Measurements from ENCODE around the gene ELF1. TPM values are rescaled to one million over a fixed set of nuclear protein-coding genes. Genes with fewer than 3 reads are reported as not detected.
A peak's percentile ranks its signal among the peaks of the same experiment; 100 is the strongest.
"Not testable (repeated sequence)": the region's sequence is repeated elsewhere in the genome, so short reads cannot be mapped to it uniquely, and the experiment has no call there.

ELF1 gene
- total RNA-seq, 1 donor from 2014 or later: 36.7 TPM

GRCh38 chr13:40971321-40971720 lies 47.8 kb downstream of the ELF1 start:
- intact Hi-C loops (cut with DNase I): no loop called here
- ATAC-seq: no peak
- DNase-seq (ENCODE audit: missing footprints): no peak

GRCh38 chr13:40970803-40971202 lies 48.3 kb downstream of the ELF1 start:
- ATAC-seq (no peak), DNase-seq (ENCODE audit: missing footprints) (no peak)
- intact Hi-C loops (cut with DNase I): no loop called here

GRCh38 chr13:40969169-40969901 lies 49.8 kb downstream of the ELF1 start:
- intact Hi-C loops (cut with DNase I): no loop called here
- no peak for ATAC-seq
- no peak for DNase-seq (ENCODE audit: missing footprints)

- DNase-seq (ENCODE audit: missing footprints) (no peak), ATAC-seq (no peak)
- intact Hi-C loops (cut with DNase I): no loop called here
Observed at GRCh38 chr13:40968416-40969000, 50.6 kb downstream of the ELF1 start.

GRCh38 chr13:40966298-40966697 lies 52.8 kb downstream of the ELF1 start:
- intact Hi-C loops (cut with DNase I): no loop called here
- ATAC-seq: no peak
- DNase-seq (ENCODE audit: missing footprints): no peak

- no peak for ATAC-seq
- intact Hi-C loops (cut with DNase I): no loop called here
- DNase-seq (ENCODE audit: missing footprints): no peak
Observed at GRCh38 chr13:40963927-40964326, 55.2 kb downstream of the ELF1 start.

GRCh38 chr13:40961826-40962225 lies 57.3 kb downstream of the ELF1 start:
- intact Hi-C loops (cut with DNase I): no loop called here
- no peak for ATAC-seq
- no peak for DNase-seq (ENCODE audit: missing footprints)

GRCh38 chr13:40961214-40961613 lies 57.9 kb downstream of the ELF1 start:
- DNase-seq (ENCODE audit: missing footprints): no peak
- intact Hi-C loops (cut with DNase I): no loop called here
- ATAC-seq: no peak

GRCh38 chr13:40960716-40961115 lies 58.4 kb downstream of the ELF1 start:
- intact Hi-C loops (cut with DNase I): no loop called here
- no peak for ATAC-seq
- no peak for DNase-seq (ENCODE audit: missing footprints)

- no peak for DNase-seq (ENCODE audit: missing footprints)
- intact Hi-C loops (cut with DNase I): no loop called here
- no peak for ATAC-seq
Observed at GRCh38 chr13:40958655-40959054, 60.5 kb downstream of the ELF1 start.

- no peak for ATAC-seq
- no peak for DNase-seq (ENCODE audit: missing footprints)
- intact Hi-C loops (cut with DNase I): no loop called here
Observed at GRCh38 chr13:40946485-40946884, 72.6 kb downstream of the ELF1 start.

GRCh38 chr13:40943073-40943472 lies 76.0 kb downstream of the ELF1 start:
- no peak for DNase-seq (ENCODE audit: missing footprints)
- intact Hi-C loops (cut with DNase I): no loop called here
- ATAC-seq: no peak

- intact Hi-C loops (cut with DNase I): no loop called here
- ATAC-seq (no peak), DNase-seq (ENCODE audit: missing footprints) (no peak)
Observed at GRCh38 chr13:40941581-40941980, 77.5 kb downstream of the ELF1 start.

GRCh38 chr13:40940841-40941240 lies 78.3 kb downstream of the ELF1 start:
- intact Hi-C loops (cut with DNase I): no loop called here
- ATAC-seq (peak; percentile 96), DNase-seq (ENCODE audit: missing footprints) (no peak)

- ATAC-seq: no peak
- no peak for DNase-seq (ENCODE audit: missing footprints)
- intact Hi-C loops (cut with DNase I): no loop called here
Observed at GRCh38 chr13:40933508-40934204, 85.5 kb downstream of the ELF1 start.

GRCh38 chr13:40932252-40932651 lies 86.9 kb downstream of the ELF1 start:
- ATAC-seq (no peak), DNase-seq (ENCODE audit: missing footprints) (no peak)
- intact Hi-C loops (cut with DNase I): no loop called here

GRCh38 chr13:40931719-40932118 lies 87.4 kb downstream of the ELF1 start:
- intact Hi-C loops (cut with DNase I): no loop called here
- DNase-seq (ENCODE audit: missing footprints) (no peak), ATAC-seq (no peak)

GRCh38 chr13:40929883-40930282 lies 89.2 kb downstream of the ELF1 start:
- intact Hi-C loops (cut with DNase I); ATAC-seq; DNase-seq (ENCODE audit: missing footprints): not testable (repeated sequence)

GRCh38 chr13:40928980-40929379 lies 90.1 kb downstream of the ELF1 start:
- DNase-seq (ENCODE audit: missing footprints) (no peak), ATAC-seq (no peak)
- intact Hi-C loops (cut with DNase I): no loop called here

- intact Hi-C loops (cut with DNase I): no loop called here
- DNase-seq (ENCODE audit: missing footprints) (no peak), ATAC-seq (no peak)
Observed at GRCh38 chr13:40927929-40928328, 91.2 kb downstream of the ELF1 start.

Measured in Right ventricle myocardium inferior (tissue), 1 donor.